ENCODE results near the gene FAM3A.
"Not testable (repeated sequence)": the region's sequence is repeated elsewhere in the genome, so short reads cannot be mapped to it uniquely, and the experiment has no call there.

The FAM3A gene

GRCh38 chrX:154515966-154516655, at the start of gene FAM3A:
Gene FAM3A (minus strand): TSS chrX:154516232. CDS start chrX:154515772, 460 bp downstream.
- peak; percentile 96 for DNase-seq

- not testable (repeated sequence) for DNase-seq
These were observed 46.3 kb upstream of the FAM3A start for GRCh38 chrX:154562295-154562694.

GRCh38 chrX:154560326-154560725, 44.3 kb upstream of the FAM3A start:
- DNase-seq: not testable (repeated sequence)

- DNase-seq: not testable (repeated sequence)
These were observed 42.9 kb upstream of the FAM3A start for GRCh38 chrX:154558896-154559295.

GRCh38 chrX:154558060-154558690, 42.1 kb upstream of the FAM3A start:
- not testable (repeated sequence) for DNase-seq

- DNase-seq: not testable (repeated sequence)
These were observed 36.2 kb upstream of the FAM3A start for GRCh38 chrX:154552112-154552806.

GRCh38 chrX:154549766-154550165, 33.7 kb upstream of the FAM3A start:
- no peak for DNase-seq

- DNase-seq: no peak
These were observed 31.9 kb upstream of the FAM3A start for GRCh38 chrX:154548028-154548316.

GRCh38 chrX:154547245-154548027, 31.4 kb upstream of the FAM3A start, which contains the start of gene IKBKG:
Gene IKBKG (plus strand): TSS chrX:154547620. CDS start chrX:154552003, 4,383 bp downstream.
- peak; percentile 94 for DNase-seq

GRCh38 chrX:154546354-154547244, 30.6 kb upstream of the FAM3A start, which contains the start of gene G6PD:
Gene G6PD (minus strand): TSS chrX:154546846. CDS start chrX:154546155, 691 bp downstream.
- peak; percentile 83 for DNase-seq

GRCh38 chrX:154545673-154546274, 29.7 kb upstream of the FAM3A start:
- no peak for DNase-seq

GRCh38 chrX:154542723-154543424, 26.8 kb upstream of the FAM3A start:
- DNase-seq: peak; percentile 52

GRCh38 chrX:154541896-154542722, 26.1 kb upstream of the FAM3A start:
- peak; percentile 56 for DNase-seq

- no peak for DNase-seq
These were observed 25.5 kb upstream of the FAM3A start for GRCh38 chrX:154541589-154541895.

GRCh38 chrX:154540897-154541535, 25.0 kb upstream of the FAM3A start:
- no peak for DNase-seq

- not testable (repeated sequence) for DNase-seq
These were observed 24.3 kb upstream of the FAM3A start for GRCh38 chrX:154540365-154540764.

GRCh38 chrX:154539077-154539476, 23.0 kb upstream of the FAM3A start:
- DNase-seq: no peak

- no peak for DNase-seq
These were observed 19.9 kb upstream of the FAM3A start for GRCh38 chrX:154535892-154536291.

GRCh38 chrX:154534526-154535322, 18.7 kb upstream of the FAM3A start:
- DNase-seq: peak; percentile 94

Data from activated CD4-positive, alpha-beta T cell treated with anti-CD3 and anti-CD28 coated beads, Interleukin-10, Interleukin-2, amounts not matched to agents 100 ng/mL and 50 ng/mL, durations not matched to agents 16 hours and 8 hours (primary cell).